HL-60 (cell line): ENCODE data around the gene RBMS3.

Experiments used
- GABPA ChIP-seq: IDR thresholded peaks from 2 replicates; pipeline ENCODE4 v1.6.1; 2012; ENCODE audit warnings: low read depth
- POLR2AphosphoS5 ChIP-seq: IDR thresholded peaks from 2 replicates; pipeline ENCODE4 v1.6.1; 2012; ENCODE audit warnings: low read depth
- SPI1 ChIP-seq: IDR thresholded peaks from 2 replicates; pipeline ENCODE4 v1.6.1; 2012; ENCODE audit warnings: low read depth, mild to moderate bottlenecking, borderline replicate concordance
- TF ChIP-seq, protein P1 (sequence below): IDR thresholded peaks from one replicate; pipeline ENCODE4 v1.5.1; 2011; ENCODE audit warnings: low read length, control low read depth, inconsistent platforms; ENCODE audit not compliant: insufficient read depth

DNA sequence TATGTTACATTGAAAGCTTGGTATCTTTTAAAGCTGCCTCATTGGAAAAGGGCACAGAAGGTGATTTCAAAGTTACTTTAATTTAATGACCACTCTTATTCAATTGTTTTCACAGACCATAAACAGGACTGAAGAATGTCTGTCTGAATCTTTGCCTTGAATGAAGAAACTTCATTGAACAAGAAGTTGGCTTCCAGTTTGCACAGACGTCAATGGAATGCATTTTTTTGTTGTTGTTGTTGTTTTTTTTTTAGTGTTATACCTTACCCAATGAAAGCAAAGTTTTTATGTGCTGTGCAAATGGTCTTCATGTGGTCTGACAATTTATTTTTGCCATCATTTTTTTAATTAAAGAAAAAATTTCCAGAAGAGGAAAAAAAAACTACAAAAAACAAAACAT, 722.9 kb downstream of the RBMS3 start:
- TF ChIP-seq POLR2AphosphoS5 (no peak), SPI1 (no peak), GABPA (no peak)
- TF ChIP-seq, protein P1, sequence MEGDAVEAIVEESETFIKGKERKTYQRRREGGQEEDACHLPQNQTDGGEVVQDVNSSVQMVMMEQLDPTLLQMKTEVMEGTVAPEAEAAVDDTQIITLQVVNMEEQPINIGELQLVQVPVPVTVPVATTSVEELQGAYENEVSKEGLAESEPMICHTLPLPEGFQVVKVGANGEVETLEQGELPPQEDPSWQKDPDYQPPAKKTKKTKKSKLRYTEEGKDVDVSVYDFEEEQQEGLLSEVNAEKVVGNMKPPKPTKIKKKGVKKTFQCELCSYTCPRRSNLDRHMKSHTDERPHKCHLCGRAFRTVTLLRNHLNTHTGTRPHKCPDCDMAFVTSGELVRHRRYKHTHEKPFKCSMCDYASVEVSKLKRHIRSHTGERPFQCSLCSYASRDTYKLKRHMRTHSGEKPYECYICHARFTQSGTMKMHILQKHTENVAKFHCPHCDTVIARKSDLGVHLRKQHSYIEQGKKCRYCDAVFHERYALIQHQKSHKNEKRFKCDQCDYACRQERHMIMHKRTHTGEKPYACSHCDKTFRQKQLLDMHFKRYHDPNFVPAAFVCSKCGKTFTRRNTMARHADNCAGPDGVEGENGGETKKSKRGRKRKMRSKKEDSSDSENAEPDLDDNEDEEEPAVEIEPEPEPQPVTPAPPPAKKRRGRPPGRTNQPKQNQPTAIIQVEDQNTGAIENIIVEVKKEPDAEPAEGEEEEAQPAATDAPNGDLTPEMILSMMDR = no peak
